ENCODE results near the gene SLC44A1. TPM values are rescaled to one million over a fixed set of nuclear protein-coding genes. Genes with fewer than 3 reads are reported as not detected.

The SLC44A1 gene
- total and polyA plus RNA-seq, 5 donors from 2014 or later: 5.8 to 19.8 (median 13.4) TPM

DNA sequence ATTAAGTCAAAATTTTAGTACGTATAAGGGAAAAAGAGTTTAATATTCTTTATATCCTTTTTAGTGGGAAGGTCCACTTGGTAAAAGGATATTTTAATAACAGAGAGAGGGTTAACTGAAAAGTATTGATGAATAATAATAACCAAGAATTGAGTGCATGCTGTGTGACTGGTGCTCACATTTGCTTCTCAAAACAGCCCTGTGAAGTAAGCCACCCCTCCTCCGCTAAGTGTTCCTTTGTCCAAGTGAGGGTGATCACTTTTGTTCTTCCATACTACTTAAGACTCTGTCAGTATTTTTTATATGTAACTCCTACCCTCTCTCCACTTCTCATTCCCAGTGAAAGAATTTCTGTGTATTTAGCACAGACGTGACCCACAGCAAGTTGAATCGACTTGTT, 51.5 kb downstream of the SLC44A1 start:
- Mint-ChIP-seq H3K4me3 (no peak overlapping the region), H3K9me3 (no peaks in the 10 kb centered on the region), H3K27me3 (no peaks in the 10 kb centered on the region), H3K27ac (no peak overlapping the region), H3K36me3 (peaks cover 16% of the 10 kb centered on the region), H3K4me1 (peaks cover 0 to 12% (median 10%) of the 10 kb centered on the region in 4 donors)
- no peak for DNase-seq
- no peaks in the 10 kb centered on the region for H3K4me1 ChIP-seq (ENCODE audit: control insufficient read depth, insufficient read depth, low read length, poor library complexity, severe bottlenecking)
- H3K36me3 ChIP-seq (ENCODE audit: control insufficient read depth, insufficient read depth, low read length): peaks cover 4% of the 10 kb centered on the region
- no peaks in the 10 kb centered on the region for H3K9me3 ChIP-seq (ENCODE audit: control insufficient read depth in 2 of 2, low read length in 2 of 2)
- no peaks in the 10 kb centered on the region for H3K27me3 ChIP-seq (ENCODE audit: control insufficient read depth, insufficient read depth, low read length)
- no peak overlapping the region for H3K27ac ChIP-seq (ENCODE audit: insufficient read depth, low read length, poor library complexity, severe bottlenecking)
- ATAC-seq (ENCODE audit: low read depth in 2 of 2): no peak
- H3K4me3 ChIP-seq (ENCODE audit: low read depth, low read length): no peak overlapping the region

DNA sequence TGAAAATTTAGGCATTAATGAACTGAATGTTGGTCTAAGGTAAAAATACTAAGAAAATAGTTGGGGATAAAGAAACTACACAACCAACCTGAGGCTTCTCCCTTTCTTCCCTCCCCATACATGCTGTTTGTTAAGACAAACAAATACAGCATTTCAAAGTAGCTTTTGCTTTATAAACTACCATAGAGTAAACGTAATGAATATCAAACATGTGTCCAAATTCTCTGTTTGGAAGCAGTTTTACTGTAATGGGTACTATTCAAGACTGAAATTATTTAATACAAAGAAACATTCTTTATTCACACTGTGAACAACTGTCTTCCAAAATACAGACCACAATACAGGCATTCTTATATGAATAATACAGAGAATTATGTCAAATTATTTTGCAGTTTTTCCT, 52.0 kb downstream of the SLC44A1 start:
- H3K27me3 ChIP-seq (ENCODE audit: control insufficient read depth, insufficient read depth, low read length): no peaks in the 10 kb centered on the region
- peaks cover 4% of the 10 kb centered on the region for H3K36me3 ChIP-seq (ENCODE audit: control insufficient read depth, insufficient read depth, low read length)
- H3K4me3 ChIP-seq (ENCODE audit: low read depth, low read length): no peak overlapping the region
- peaks cover 16% of the 10 kb centered on the region for H3K36me3 Mint-ChIP-seq
- H3K4me1 ChIP-seq (ENCODE audit: control insufficient read depth, insufficient read depth, low read length, poor library complexity, severe bottlenecking): no peaks in the 10 kb centered on the region
- peaks cover 0 to 12% (median 10%) of the 10 kb centered on the region in 4 donors for H3K4me1 Mint-ChIP-seq
- ATAC-seq (ENCODE audit: low read depth in 2 of 2) (no peak), DNase-seq (no peak)
- no peak overlapping the region for H3K27ac Mint-ChIP-seq
- no peak overlapping the region for H3K4me3 Mint-ChIP-seq
- no peak overlapping the region for H3K27ac ChIP-seq (ENCODE audit: insufficient read depth, low read length, poor library complexity, severe bottlenecking)
- H3K27me3 Mint-ChIP-seq: no peaks in the 10 kb centered on the region
- H3K9me3 Mint-ChIP-seq: no peaks in the 10 kb centered on the region
- no peaks in the 10 kb centered on the region for H3K9me3 ChIP-seq (ENCODE audit: control insufficient read depth in 2 of 2, low read length in 2 of 2)

DNA sequence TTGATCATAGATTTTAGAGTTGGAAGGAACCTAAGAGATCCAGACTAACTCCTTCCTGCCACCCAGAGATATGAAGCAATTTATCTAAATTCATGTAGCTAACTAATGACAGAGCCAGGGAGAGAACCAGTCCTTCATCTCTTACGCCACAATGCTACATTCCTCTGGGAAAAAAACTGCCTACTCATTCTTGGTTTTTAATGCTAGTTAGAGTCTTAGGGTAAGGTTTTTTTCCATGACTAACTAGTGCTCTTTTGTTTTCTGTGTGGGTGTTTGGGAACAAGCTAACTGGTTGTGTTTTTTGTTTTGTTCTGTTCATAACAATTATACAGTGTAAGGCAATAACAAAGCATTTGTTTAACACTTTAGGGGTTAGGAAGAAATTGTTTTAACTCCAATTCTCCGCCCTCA, 52.4 kb downstream of the SLC44A1 start:
- Mint-ChIP-seq H3K4me1 (peaks cover 0 to 12% (median 10%) of the 10 kb centered on the region in 4 donors), H3K27ac (no peak overlapping the region), H3K36me3 (peaks cover 16% of the 10 kb centered on the region), H3K27me3 (no peaks in the 10 kb centered on the region), H3K9me3 (no peaks in the 10 kb centered on the region), H3K4me3 (no peak overlapping the region)
- H3K4me3 ChIP-seq (ENCODE audit: low read depth, low read length): no peak overlapping the region
- ATAC-seq (ENCODE audit: low read depth in 2 of 2) (no peak), DNase-seq (no peak)
- H3K4me1 ChIP-seq (ENCODE audit: control insufficient read depth, insufficient read depth, low read length, poor library complexity, severe bottlenecking): no peaks in the 10 kb centered on the region
- H3K27ac ChIP-seq (ENCODE audit: insufficient read depth, low read length, poor library complexity, severe bottlenecking): no peak overlapping the region
- no peaks in the 10 kb centered on the region for H3K9me3 ChIP-seq (ENCODE audit: control insufficient read depth in 2 of 2, low read length in 2 of 2)
- H3K36me3 ChIP-seq (ENCODE audit: control insufficient read depth, insufficient read depth, low read length): peaks cover 4% of the 10 kb centered on the region
- H3K27me3 ChIP-seq (ENCODE audit: control insufficient read depth, insufficient read depth, low read length): no peaks in the 10 kb centered on the region

DNA sequence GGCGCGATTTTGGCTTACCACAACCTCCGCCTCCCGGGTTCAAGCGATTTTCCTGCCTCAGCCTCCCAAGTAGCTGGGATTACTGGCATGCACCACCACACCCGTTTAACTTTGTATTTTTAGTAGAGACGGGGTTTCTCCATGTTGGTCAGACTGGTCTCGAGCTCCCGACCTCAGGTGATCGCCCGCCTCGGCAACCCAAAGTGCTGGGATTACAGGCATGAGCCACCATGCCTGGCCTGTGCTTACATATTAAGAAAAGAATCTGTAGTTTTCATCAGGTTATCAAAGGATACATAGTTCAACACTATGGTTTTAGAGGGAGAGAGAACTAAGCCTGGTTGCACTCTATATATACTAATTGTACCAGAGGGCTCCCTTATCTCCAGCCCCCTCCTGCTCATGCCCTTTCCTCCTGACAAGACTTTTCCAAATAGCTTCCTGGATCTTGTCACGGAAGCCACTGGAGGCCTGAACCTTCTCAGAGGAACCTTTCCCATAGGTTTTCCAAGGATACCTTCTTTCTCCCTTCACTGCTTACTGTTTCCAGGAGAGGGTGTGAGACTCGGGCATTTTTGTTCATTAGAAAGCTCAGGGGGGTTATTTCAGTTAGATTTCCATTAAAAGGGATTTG, 53.1 kb downstream of the SLC44A1 start:
- H3K9me3 ChIP-seq (ENCODE audit: control insufficient read depth in 2 of 2, low read length in 2 of 2): no peaks in the 10 kb centered on the region
- no peak overlapping the region for H3K4me3 ChIP-seq (ENCODE audit: low read depth, low read length)
- no peak overlapping the region for H3K4me3 Mint-ChIP-seq
- DNase-seq (no peak), ATAC-seq (ENCODE audit: low read depth in 2 of 2) (no peak)
- no peaks in the 10 kb centered on the region for H3K27me3 ChIP-seq (ENCODE audit: control insufficient read depth, insufficient read depth, low read length)
- H3K36me3 Mint-ChIP-seq: peaks cover 16% of the 10 kb centered on the region
- no peaks in the 10 kb centered on the region for H3K27me3 Mint-ChIP-seq
- H3K36me3 ChIP-seq (ENCODE audit: control insufficient read depth, insufficient read depth, low read length): peaks cover 4% of the 10 kb centered on the region
- H3K27ac ChIP-seq (ENCODE audit: insufficient read depth, low read length, poor library complexity, severe bottlenecking): no peak overlapping the region
- H3K27ac Mint-ChIP-seq: no peak overlapping the region
- no peaks in the 10 kb centered on the region for H3K9me3 Mint-ChIP-seq
- H3K4me1 Mint-ChIP-seq: peaks cover 0 to 12% (median 10%) of the 10 kb centered on the region in 4 donors
- no peaks in the 10 kb centered on the region for H3K4me1 ChIP-seq (ENCODE audit: control insufficient read depth, insufficient read depth, low read length, poor library complexity, severe bottlenecking)

DNA sequence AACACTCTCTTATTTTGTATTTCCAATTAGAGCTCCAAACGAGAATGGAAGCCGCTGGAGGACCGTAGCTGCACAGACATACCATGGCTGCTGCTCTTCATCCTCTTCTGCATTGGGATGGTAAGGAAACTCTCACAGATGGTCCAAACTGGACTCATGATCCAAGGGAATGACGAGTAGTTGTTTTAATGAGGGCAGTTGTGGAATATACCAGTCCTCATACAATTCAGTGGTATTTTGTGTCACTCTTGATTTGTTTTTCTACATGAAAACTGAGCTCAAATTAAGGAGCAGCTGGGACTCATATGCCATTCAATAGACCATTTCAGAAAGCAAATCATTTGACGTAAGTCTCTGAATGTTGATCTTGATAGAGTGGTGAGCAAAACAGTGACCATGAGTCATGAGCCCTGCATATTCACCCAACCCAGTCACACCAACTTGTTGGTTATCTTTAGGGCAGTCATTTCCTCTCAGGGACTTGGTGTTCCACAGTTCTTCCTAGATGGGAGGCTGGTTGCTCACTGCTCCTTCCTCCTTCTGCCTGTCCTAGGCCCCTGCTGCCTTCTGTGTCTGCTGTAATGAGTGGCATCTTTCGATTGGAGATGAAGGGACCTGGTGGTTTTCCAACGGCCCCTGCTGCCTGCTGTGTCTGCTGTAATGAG, 54.9 kb downstream of the SLC44A1 start:
- H3K9me3 ChIP-seq (ENCODE audit: control insufficient read depth in 2 of 2, low read length in 2 of 2): no peaks in the 10 kb centered on the region
- Mint-ChIP-seq H3K27ac (no peak overlapping the region), H3K4me3 (no peak overlapping the region), H3K27me3 (no peaks in the 10 kb centered on the region), H3K9me3 (no peaks in the 10 kb centered on the region), H3K4me1 (peaks cover 0 to 8% (median 5%) of the 10 kb centered on the region in 4 donors), H3K36me3 (peaks cover 21% of the 10 kb centered on the region)
- no peaks in the 10 kb centered on the region for H3K4me1 ChIP-seq (ENCODE audit: control insufficient read depth, insufficient read depth, low read length, poor library complexity, severe bottlenecking)
- no peaks in the 10 kb centered on the region for H3K27me3 ChIP-seq (ENCODE audit: control insufficient read depth, insufficient read depth, low read length)
- H3K4me3 ChIP-seq (ENCODE audit: low read depth, low read length): no peak overlapping the region
- DNase-seq (peak in 1 of 3 donors; percentile 28), ATAC-seq (ENCODE audit: low read depth in 2 of 2) (no peak)
- no peak overlapping the region for H3K27ac ChIP-seq (ENCODE audit: insufficient read depth, low read length, poor library complexity, severe bottlenecking)
- peaks cover 4% of the 10 kb centered on the region for H3K36me3 ChIP-seq (ENCODE audit: control insufficient read depth, insufficient read depth, low read length)

DNA sequence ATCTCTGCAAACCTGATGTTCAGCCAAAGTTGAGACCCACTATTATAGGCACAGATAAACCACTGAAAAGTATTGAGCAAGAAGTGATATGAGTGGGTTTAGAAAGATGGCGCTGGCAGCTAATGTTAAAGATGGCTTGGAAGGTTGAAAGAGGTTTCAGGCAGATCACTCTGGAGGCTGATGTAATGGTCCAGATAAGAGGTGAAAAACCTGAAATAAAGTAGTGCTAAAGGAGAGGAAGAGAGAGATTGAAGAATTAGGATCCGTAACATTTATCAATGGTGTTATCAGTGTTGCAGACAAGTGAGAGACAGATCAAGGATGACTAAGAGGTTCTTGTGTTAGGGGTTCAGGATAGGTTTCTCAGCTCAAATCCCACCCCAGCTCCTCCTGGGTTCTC, 58.3 kb downstream of the SLC44A1 start:
- H3K27ac ChIP-seq (ENCODE audit: insufficient read depth, low read length, poor library complexity, severe bottlenecking): no peak overlapping the region
- no peak overlapping the region for H3K27ac Mint-ChIP-seq
- H3K4me3 Mint-ChIP-seq: no peak overlapping the region
- H3K36me3 Mint-ChIP-seq: peaks cover 28% of the 10 kb centered on the region
- no peaks in the 10 kb centered on the region for H3K9me3 ChIP-seq (ENCODE audit: control insufficient read depth in 2 of 2, low read length in 2 of 2)
- no peak overlapping the region for H3K4me3 ChIP-seq (ENCODE audit: low read depth, low read length)
- ATAC-seq (ENCODE audit: low read depth in 2 of 2) (no peak), DNase-seq (no peak)
- H3K4me1 Mint-ChIP-seq: peaks cover 0 to 4% (median 1%) of the 10 kb centered on the region in 4 donors
- H3K27me3 ChIP-seq (ENCODE audit: control insufficient read depth, insufficient read depth, low read length): no peaks in the 10 kb centered on the region
- no peaks in the 10 kb centered on the region for H3K4me1 ChIP-seq (ENCODE audit: control insufficient read depth, insufficient read depth, low read length, poor library complexity, severe bottlenecking)
- H3K27me3 Mint-ChIP-seq: no peaks in the 10 kb centered on the region
- no peaks in the 10 kb centered on the region for H3K9me3 Mint-ChIP-seq
- peaks cover 4% of the 10 kb centered on the region for H3K36me3 ChIP-seq (ENCODE audit: control insufficient read depth, insufficient read depth, low read length)

DNA sequence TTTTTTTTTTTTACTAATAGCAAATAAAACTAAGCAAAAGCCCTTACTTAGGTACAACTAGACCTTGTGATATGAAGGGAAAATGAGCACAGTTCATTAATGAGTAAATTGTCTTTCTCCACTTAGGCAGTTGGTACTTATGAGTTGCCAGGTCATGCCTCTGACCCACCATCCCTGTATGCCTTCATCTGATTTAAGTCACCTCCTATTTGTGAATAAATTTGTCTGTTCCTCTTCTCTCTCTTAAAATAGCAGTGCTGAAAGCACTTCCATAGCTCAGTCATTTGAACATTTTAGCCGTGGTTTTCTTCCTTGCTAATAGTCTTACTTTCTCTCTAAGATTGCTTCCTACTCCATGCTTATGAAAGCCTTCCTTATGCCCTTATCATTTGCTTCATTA, 61.4 kb downstream of the SLC44A1 start:
- no peaks in the 10 kb centered on the region for H3K9me3 Mint-ChIP-seq
- no peak for ATAC-seq (ENCODE audit: low read depth in 2 of 2)
- H3K36me3 Mint-ChIP-seq: peaks cover 17% of the 10 kb centered on the region
- H3K4me1 Mint-ChIP-seq: peaks cover 0 to 7% (median 2%) of the 10 kb centered on the region in 4 donors
- H3K27me3 Mint-ChIP-seq: no peaks in the 10 kb centered on the region
- no peak overlapping the region for H3K4me3 ChIP-seq (ENCODE audit: low read depth, low read length)
- H3K4me1 ChIP-seq (ENCODE audit: control insufficient read depth, insufficient read depth, low read length, poor library complexity, severe bottlenecking): no peaks in the 10 kb centered on the region
- H3K27ac Mint-ChIP-seq: peak overlapping the region in 1 of 3 donors; percentile 57
- H3K4me3 Mint-ChIP-seq: no peak overlapping the region
- H3K27ac ChIP-seq (ENCODE audit: insufficient read depth, low read length, poor library complexity, severe bottlenecking): no peak overlapping the region
- DNase-seq: no peak
- H3K36me3 ChIP-seq (ENCODE audit: control insufficient read depth, insufficient read depth, low read length): no peaks in the 10 kb centered on the region
- H3K9me3 ChIP-seq (ENCODE audit: control insufficient read depth in 2 of 2, low read length in 2 of 2): no peaks in the 10 kb centered on the region
- no peaks in the 10 kb centered on the region for H3K27me3 ChIP-seq (ENCODE audit: control insufficient read depth, insufficient read depth, low read length)

All from CD4-positive, CD25-positive, alpha-beta regulatory T cell (primary cell).